Measurements from ENCODE around the gene ZNF581.

Gene ZNF581

GRCh38 chr19:55611300-55611982 lies 32.0 kb upstream of the ZNF581 start:
- Histone ChIP-seq H3K27ac (no peak overlapping the region), H3K4me3 (no peak overlapping the region)
- no peak for TF ChIP-seq CTCF (IDR thresholded peaks at IDR 0.05)
- no peak for DNase-seq (ENCODE audit: low spot score)

DNA sequence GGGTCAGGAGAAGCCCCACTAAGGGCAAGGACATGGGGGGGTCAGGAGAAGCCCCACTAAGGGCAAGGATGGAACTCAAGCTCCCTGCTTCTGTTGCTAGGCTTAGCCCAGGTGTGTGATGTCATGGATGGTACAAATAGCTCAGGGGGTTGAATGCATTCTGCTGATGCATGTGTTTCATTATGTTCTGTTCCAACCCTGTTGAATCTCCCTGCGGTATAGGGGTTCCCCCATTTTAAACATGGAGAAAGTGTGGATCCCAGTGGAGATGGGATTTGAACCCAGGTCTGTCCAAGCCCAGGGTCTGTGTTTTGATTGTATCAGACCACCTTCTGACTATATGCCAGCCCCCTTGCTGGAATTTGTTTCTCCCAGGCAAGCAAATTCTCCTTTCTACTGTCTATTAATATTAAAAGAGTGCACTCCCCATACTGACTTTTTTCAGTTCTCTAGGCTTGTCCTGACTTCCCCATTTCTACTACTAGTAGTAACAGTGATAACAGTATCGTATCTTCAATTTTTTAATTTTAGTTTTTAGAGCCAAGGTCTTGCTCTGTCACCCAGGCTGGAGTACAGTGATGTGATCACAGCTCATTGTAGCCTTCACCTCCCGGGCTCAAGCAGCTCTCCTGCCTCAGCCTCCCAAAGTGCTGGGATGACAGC lies 31.3 kb upstream of the ZNF581 start:
- no peak overlapping the region for H3K27ac ChIP-seq
- no peak for DNase-seq (ENCODE audit: low spot score)
- TF ChIP-seq CTCF (IDR thresholded peaks at IDR 0.05) = no peak
- H3K4me3 ChIP-seq = no peak overlapping the region

GRCh38 chr19:55613396-55613795 lies 30.1 kb upstream of the ZNF581 start:
- DNase-seq (ENCODE audit: low spot score) = no peak
- no peak for TF ChIP-seq CTCF (IDR thresholded peaks at IDR 0.05)
- Histone ChIP-seq H3K4me3 (no peak overlapping the region), H3K27ac (no peak overlapping the region)

DNA sequence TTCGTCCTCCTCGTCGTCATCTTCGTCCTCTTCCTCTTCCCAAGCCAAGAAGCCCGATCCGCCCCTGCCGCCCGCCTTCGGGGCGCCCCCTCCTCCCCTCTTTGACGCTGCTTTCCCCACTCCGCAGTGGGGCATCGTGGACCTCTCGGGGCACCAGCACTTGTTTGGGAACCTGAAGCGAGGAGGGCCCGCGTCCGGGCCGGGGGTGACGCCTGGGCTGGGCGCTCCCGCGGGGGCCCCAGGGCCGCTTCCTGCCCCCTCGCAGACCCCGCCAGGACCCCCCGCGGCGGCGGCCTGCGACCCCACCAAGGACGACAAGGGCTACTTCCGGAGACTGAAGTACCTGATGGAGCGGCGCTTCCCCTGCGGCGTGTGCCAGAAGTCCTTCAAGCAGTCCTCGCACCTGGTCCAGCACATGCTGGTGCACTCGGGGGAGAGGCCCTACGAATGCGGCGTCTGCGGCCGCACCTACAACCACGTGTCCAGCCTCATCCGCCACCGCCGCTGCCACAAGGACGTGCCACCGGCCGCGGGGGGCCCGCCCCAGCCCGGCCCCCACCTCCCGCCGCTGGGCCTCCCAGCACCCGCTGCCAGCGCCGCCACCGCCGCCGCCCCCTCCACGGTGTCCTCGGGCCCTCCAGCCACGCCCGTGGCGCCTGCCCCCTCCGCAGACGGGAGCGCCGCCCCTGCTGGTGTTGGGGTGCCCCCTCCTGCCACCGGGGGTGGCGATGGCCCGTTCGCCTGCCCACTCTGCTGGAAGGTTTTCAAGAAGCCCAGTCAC lies 29.3 kb upstream of the ZNF581 start:
- no peak for DNase-seq (ENCODE audit: low spot score)
- H3K4me3 ChIP-seq = no peak overlapping the region
- no peak overlapping the region for H3K27ac ChIP-seq
- TF ChIP-seq CTCF (IDR thresholded peaks at IDR 0.05) = no peak

DNA sequence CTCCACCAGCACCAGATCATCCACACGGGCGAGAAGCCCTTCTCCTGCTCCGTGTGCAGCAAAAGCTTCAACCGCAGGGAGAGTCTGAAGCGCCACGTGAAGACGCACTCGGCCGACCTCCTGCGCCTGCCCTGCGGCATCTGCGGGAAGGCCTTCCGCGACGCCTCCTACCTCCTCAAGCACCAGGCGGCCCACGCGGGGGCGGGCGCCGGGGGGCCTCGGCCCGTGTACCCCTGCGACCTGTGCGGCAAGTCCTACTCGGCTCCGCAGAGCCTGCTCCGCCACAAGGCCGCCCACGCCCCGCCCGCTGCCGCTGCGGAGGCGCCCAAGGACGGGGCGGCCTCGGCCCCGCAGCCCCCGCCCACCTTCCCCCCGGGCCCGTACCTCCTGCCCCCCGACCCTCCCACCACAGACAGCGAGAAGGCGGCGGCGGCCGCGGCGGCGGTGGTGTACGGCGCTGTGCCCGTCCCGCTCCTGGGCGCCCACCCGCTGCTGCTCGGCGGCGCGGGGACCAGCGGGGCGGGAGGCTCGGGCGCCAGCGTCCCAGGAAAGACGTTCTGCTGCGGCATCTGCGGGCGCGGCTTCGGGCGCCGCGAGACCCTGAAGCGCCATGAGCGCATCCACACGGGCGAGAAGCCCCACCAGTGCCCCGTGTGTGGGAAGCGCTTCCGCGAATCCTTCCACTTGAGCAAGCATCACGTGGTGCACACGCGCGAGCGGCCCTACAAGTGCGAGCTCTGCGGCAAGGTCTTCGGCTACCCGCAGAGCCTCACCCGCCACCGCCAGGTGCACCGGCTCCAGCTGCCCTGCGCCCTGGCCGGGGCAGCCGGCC lies 28.5 kb upstream of the ZNF581 start:
- H3K4me3 ChIP-seq = no peak overlapping the region
- H3K27ac ChIP-seq = no peak overlapping the region
- no peak for TF ChIP-seq CTCF (IDR thresholded peaks at IDR 0.05)
- DNase-seq (ENCODE audit: low spot score) = no peak

GRCh38 chr19:55615543-55616394 lies 27.7 kb upstream of the ZNF581 start:
- no peak for TF ChIP-seq CTCF (IDR thresholded peaks at IDR 0.05)
- no peak for DNase-seq (ENCODE audit: low spot score)
- no peak overlapping the region for H3K27ac ChIP-seq
- H3K4me3 ChIP-seq = no peak overlapping the region

Data from coronary artery (tissue), 2 donors.